HL-60 (cell line): ENCODE results near the gene TMCC3.

Source experiments
- DNase-seq, 2 experiments: peaks; one replicate each; pipeline ENCODE4 v3.0.0-alpha.2; 2010 to 2020; ENCODE audit warnings: low read depth in 1 of 2, low spot score in 1 of 2
- H3K27ac ChIP-seq: fragments of 250-450 bp; sonication (Bioruptor Pico); replicated peaks from 2 replicates; pipeline ENCODE4 v1.5.1; 2020; ENCODE audit warnings: mild to moderate bottlenecking, moderate library complexity
- H3K27me3 ChIP-seq: fragments of 250-450 bp; sonication (Bioruptor Pico); 2 replicates; pipeline ENCODE4 v1.5.1; 2021; ENCODE audit warnings: mild to moderate bottlenecking, moderate library complexity; ENCODE audit not compliant: insufficient read depth, poor library complexity, severe bottlenecking
- H3K4me3 ChIP-seq: replicated peaks from 2 replicates; pipeline ENCODE4 v1.5.1; 2011; ENCODE audit warnings: mild to moderate bottlenecking, control low read depth, low read length; ENCODE audit not compliant: insufficient read depth
- GABPA ChIP-seq: IDR thresholded peaks from 2 replicates; pipeline ENCODE4 v1.6.1; 2012; ENCODE audit warnings: low read depth
- POLR2AphosphoS5 ChIP-seq: IDR thresholded peaks from 2 replicates; pipeline ENCODE4 v1.6.1; 2012; ENCODE audit warnings: low read depth
- SPI1 ChIP-seq: IDR thresholded peaks from 2 replicates; pipeline ENCODE4 v1.6.1; 2012; ENCODE audit warnings: low read depth, mild to moderate bottlenecking, borderline replicate concordance
- TF ChIP-seq, protein P1 (sequence below): IDR thresholded peaks from one replicate; pipeline ENCODE4 v1.5.1; 2011; ENCODE audit warnings: low read length, control low read depth, inconsistent platforms; ENCODE audit not compliant: insufficient read depth
- TF ChIP-seq, protein P2 (sequence below): IDR thresholded peaks from 2 replicates; pipeline ENCODE4 v1.6.1; 2012; ENCODE audit warnings: low read depth; ENCODE audit not compliant: insufficient replicate concordance

Gene TMCC3

DNA sequence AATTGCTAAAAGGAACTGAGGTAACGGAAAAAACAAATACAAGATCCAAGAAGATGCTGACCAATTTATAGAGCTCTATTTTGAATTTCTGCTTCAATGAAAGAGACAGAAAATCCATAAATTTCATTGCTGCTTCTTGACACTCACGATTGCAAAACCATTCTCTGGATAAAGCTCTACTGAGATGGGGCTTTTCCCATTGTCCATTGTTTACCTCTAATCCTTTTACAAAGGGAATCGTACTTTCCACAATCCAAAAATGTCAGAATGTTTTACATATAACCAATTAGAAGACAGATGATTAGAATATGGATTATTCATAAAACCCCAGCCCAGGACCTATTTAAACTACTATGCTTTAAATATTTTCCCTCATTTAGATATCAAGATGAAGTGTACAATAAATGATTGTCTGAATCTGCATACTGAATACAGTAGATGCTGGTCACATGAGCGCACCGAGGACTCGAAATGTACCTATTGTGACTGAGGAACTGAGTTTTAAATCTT lies 16.7 kb upstream of the TMCC3 start:
- DNase-seq: no peak
- TF ChIP-seq GABPA (no peak), POLR2AphosphoS5 (no peak), SPI1 (no peak)
- TF ChIP-seq, protein P1, sequence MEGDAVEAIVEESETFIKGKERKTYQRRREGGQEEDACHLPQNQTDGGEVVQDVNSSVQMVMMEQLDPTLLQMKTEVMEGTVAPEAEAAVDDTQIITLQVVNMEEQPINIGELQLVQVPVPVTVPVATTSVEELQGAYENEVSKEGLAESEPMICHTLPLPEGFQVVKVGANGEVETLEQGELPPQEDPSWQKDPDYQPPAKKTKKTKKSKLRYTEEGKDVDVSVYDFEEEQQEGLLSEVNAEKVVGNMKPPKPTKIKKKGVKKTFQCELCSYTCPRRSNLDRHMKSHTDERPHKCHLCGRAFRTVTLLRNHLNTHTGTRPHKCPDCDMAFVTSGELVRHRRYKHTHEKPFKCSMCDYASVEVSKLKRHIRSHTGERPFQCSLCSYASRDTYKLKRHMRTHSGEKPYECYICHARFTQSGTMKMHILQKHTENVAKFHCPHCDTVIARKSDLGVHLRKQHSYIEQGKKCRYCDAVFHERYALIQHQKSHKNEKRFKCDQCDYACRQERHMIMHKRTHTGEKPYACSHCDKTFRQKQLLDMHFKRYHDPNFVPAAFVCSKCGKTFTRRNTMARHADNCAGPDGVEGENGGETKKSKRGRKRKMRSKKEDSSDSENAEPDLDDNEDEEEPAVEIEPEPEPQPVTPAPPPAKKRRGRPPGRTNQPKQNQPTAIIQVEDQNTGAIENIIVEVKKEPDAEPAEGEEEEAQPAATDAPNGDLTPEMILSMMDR: no peak
- TF ChIP-seq, protein P2, sequence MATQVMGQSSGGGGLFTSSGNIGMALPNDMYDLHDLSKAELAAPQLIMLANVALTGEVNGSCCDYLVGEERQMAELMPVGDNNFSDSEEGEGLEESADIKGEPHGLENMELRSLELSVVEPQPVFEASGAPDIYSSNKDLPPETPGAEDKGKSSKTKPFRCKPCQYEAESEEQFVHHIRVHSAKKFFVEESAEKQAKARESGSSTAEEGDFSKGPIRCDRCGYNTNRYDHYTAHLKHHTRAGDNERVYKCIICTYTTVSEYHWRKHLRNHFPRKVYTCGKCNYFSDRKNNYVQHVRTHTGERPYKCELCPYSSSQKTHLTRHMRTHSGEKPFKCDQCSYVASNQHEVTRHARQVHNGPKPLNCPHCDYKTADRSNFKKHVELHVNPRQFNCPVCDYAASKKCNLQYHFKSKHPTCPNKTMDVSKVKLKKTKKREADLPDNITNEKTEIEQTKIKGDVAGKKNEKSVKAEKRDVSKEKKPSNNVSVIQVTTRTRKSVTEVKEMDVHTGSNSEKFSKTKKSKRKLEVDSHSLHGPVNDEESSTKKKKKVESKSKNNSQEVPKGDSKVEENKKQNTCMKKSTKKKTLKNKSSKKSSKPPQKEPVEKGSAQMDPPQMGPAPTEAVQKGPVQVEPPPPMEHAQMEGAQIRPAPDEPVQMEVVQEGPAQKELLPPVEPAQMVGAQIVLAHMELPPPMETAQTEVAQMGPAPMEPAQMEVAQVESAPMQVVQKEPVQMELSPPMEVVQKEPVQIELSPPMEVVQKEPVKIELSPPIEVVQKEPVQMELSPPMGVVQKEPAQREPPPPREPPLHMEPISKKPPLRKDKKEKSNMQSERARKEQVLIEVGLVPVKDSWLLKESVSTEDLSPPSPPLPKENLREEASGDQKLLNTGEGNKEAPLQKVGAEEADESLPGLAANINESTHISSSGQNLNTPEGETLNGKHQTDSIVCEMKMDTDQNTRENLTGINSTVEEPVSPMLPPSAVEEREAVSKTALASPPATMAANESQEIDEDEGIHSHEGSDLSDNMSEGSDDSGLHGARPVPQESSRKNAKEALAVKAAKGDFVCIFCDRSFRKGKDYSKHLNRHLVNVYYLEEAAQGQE: no peak
- H3K27me3 ChIP-seq: no peaks in the 10 kb centered on the region
- H3K4me3 ChIP-seq: no peak overlapping the region
- H3K27ac ChIP-seq: no peak overlapping the region

DNA sequence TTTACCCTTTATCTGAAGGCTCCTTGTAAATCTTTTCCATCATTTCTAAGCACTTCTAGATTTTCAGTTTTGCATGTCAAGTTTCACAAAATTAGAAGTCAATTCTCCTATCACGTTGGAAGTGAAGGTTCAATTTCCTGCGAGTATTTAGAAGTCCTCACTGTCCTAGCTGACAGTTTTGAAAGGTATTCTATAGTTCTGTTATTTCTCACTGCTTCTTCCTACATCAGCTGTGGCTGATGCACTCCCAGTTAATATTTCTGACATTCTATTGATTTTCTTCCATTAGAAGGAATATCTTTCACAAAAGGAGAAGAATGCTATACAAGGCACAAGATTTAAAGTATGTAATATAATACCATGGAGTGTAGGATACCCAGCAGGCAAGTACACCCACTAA lies 15.8 kb upstream of the TMCC3 start:
- no peak overlapping the region for H3K4me3 ChIP-seq
- no peak overlapping the region for H3K27ac ChIP-seq
- TF ChIP-seq GABPA (no peak), SPI1 (no peak), POLR2AphosphoS5 (no peak)
- TF ChIP-seq, protein P1: no peak
- TF ChIP-seq, protein P2: no peak
- no peak for DNase-seq
- H3K27me3 ChIP-seq: no peaks in the 10 kb centered on the region

DNA sequence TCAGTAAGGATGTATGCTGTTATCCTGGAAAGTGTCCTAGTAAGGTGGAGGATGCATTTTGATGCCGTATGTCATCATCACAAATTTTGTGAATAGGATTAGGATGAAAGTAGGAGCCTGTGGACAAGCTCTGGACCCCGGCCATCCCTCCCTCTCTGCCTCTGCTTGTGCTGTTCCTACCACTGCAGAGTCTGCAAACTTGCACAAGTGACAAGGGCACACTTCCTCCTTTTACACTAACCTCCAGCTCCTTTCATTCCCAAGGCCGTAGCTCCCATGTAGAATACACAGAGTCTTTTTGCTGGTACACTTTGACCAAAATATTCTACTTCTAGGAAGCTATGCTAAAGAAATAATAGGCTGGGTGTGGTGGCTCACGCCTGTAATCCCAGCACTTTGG lies 13.3 kb upstream of the TMCC3 start:
- H3K27me3 ChIP-seq: peaks cover 1% of the 10 kb centered on the region
- H3K4me3 ChIP-seq: no peak overlapping the region
- TF ChIP-seq SPI1: peak; percentile 75
- no peak for TF ChIP-seq GABPA
- no peak overlapping the region for H3K27ac ChIP-seq
- DNase-seq: no peak

DNA sequence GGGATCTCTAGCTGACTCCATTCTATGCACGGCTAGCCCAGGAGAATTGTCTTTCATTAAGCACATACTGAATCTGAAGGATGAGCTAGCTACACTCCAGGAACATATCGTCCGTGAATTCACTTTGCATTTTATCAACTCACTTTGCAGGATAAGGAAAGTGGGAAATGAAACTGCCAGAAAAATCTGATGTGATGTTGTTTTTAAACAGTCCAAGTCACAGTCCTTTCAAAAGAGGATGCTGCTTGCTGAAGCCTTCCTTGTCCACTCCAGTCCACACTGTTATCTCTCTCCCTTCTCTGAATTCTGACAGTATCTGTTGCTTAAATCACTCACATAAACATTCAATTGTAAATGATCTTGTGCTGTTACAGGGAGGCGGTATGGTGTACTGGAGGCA lies 12.7 kb upstream of the TMCC3 start:
- no peak overlapping the region for H3K27ac ChIP-seq
- no peak for DNase-seq
- no peak for TF ChIP-seq GABPA
- TF ChIP-seq, protein P2: no peak
- TF ChIP-seq, protein P1: no peak
- no peak for TF ChIP-seq POLR2AphosphoS5
- no peak for TF ChIP-seq SPI1
- H3K27me3 ChIP-seq: peaks cover 3% of the 10 kb centered on the region
- H3K4me3 ChIP-seq: no peak overlapping the region
